HG03342 (cell line): ENCODE measurements around the gene LLPH.

Source experiments
- ATAC-seq: cut with Tn5 transposase; IDR thresholded peaks from one replicate; pipeline ENCODE4 v1.9.1; 2021; ENCODE audit warnings: mild to moderate bottlenecking, moderate library complexity; ENCODE audit not compliant: unreplicated experiment

LLPH gene

DNA sequence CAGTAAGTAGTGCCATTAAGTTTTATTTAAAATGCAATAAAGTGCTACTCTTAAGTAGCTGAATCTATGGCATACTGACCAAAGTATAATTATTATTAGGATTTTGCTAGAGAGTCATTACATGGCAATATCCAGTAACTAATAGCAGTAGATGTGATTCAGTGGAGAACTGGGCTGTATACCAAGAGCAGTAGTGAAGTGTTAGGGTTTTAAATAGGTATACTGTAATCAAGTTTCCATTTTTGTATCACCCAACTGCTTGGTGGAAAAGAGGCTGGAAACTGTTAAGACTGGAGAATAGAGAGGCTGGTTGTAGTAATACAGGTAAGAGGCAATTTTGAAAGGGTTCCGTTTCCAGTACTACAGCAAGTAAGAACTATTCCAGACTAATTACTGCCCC, 13.3 kb upstream of the LLPH start:
- ATAC-seq = no peak

- ATAC-seq = no peak
These were observed 12.3 kb upstream of the LLPH start for GRCh38 chr12:66142826-66143225.

- no peak for ATAC-seq
These were observed 10.7 kb upstream of the LLPH start for GRCh38 chr12:66141299-66141698.

DNA sequence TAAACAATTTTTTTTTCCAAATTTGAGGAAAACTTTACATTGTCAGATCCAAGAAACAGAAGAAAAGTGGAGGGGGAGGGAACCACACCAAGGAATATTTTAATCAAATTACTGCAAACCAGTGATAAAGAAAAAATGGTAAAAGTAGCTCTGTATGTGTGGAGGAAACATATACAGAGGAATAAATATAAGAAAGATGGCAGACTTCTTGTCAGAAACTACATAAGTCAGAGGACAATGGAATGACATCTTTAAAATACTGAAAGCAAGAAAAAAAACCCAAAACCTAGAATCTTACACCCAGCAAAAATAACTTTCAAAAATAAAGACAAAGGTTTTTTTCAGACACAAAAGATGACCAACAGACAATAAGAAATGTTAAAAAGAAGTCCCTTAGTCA, 10.2 kb upstream of the LLPH start:
- no peak for ATAC-seq

DNA sequence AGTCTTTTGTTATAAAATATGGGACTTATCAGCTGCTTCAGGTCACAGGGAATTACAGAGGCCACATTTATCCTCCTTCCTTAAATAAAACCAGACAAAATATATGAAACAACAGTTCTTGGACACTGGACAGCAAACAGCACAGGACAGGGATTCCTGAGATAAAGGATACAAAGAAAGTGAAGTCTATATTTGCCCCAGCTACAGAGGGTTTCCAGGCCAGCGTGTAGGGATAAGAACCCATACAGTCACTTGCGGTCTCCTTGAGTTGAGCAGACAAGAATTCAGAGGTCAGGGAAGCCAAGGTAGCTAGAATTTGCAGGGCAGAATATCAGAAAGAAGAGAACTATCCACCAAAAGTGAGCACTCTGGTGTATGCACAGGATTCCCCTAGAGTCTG, 8.8 kb upstream of the LLPH start:
- no peak for ATAC-seq

DNA sequence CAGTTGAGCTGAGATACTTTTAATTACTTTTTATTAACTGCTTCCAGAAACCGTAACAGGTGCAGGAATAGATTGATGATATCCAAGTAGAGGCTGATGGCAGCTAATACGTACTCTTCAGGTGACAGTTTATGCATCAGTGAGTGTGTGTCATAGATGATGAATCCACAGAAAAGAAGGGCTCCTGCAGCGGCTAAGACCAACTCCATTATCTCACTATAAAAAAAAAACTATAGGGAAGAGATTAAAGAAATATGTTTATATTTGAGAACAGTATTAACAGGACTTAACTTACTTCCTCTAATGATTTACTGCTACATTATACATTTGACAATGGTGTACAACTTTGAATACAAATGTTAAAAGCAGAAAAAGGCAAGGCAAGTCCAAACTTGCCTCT, 7.4 kb upstream of the LLPH start:
- ATAC-seq = no peak

GRCh38 chr12:66132408-66132807, 1.9 kb upstream of the LLPH start:
- ATAC-seq = no peak

GRCh38 chr12:66131067-66131688, 628 bp upstream of the LLPH start:
- no peak for ATAC-seq

- ATAC-seq = no peak
These were observed 650 bp downstream of the LLPH start for GRCh38 chr12:66129934-66130266.

DNA sequence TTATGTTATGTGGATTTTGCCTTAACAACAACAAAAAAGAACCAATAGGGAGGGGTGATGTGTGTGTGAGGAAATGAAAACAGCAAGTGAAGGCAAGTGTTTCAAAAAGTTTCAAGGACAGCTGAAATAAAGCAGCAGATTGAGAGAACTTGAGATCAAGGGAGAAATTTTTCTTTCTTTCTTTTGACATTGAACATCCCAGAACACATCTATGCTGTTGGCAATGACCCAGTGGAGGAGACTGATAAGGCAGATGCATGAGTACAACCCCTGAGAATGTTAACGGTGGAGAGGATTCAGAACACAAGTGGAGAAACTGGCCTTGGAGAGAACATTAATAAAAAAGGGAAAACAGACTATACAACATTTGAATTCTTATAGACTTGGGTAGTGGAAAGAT, 2.9 kb downstream of the LLPH start:
- no peak for ATAC-seq

DNA sequence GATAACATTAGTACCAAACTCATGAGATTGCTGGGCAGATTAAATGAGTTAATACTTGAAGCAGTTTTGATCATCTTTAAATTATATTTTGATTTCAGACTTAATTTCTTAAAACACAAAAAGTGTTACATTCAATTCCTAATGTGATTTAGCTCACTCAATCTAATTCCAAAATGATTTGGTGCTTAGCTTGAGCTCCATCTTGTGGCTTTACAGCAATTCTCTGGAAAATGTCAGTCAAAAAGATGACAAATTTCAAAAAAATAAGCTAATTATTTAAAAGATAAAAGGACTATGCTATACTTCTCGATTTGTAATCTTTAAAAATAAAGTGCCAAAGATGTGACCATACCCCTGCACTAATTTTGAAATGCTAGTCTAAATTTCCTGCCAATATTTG, 10.1 kb downstream of the LLPH start:
- ATAC-seq = no peak

GRCh38 chr12:66119870-66120241, 10.7 kb downstream of the LLPH start:
- ATAC-seq = peak; percentile 53

- ATAC-seq = no peak
These were observed 11.2 kb downstream of the LLPH start for GRCh38 chr12:66119229-66119869.

GRCh38 chr12:66118240-66118891, 12.2 kb downstream of the LLPH start:
- peak; percentile 68 for ATAC-seq

GRCh38 chr12:66117242-66117641, 13.3 kb downstream of the LLPH start:
- no peak for ATAC-seq

- ATAC-seq = no peak
These were observed 15.4 kb downstream of the LLPH start for GRCh38 chr12:66115071-66115600.

- ATAC-seq = no peak
These were observed 17.1 kb downstream of the LLPH start for GRCh38 chr12:66113471-66113870.

DNA sequence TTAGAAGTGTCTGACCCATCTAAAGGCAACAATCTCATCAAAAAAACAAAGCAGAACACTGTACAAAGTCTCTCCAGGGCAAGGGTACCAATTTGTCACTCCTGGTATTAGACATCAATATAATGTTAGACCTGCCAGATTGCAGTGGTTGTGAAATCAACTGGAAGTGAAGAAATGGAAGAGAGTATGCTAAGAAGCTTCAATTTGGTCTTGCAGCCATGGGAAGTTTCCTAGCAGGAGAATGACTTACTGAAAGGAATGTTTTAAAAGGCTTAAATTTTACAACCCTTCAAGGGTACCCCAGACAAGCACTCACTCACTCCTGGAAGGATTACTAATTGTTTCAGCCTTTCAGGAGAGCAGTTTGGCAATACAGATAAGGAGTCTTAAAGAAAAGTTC, 18.9 kb downstream of the LLPH start:
- ATAC-seq = no peak

- ATAC-seq = no peak
These were observed 21.5 kb downstream of the LLPH start for GRCh38 chr12:66109056-66109455.

DNA sequence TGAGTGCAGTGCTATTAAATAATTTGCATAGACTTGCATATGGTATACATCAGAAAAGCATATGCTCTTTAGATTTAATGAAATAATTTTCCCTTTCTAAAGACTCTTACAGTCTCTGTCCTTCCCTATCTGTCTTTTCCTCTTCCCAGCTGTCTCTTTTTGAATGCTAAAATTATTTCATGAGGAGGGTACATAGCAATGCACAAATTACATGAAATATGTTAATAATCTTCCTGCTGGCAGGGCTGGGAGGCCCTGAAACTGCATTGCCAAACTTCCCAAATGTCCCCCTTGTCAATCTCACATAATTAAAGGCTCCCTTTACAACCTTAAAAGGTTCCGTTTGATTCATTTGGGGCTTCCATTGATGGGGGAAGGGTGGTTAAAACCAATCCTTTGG, 22.2 kb downstream of the LLPH start:
- no peak for ATAC-seq

DNA sequence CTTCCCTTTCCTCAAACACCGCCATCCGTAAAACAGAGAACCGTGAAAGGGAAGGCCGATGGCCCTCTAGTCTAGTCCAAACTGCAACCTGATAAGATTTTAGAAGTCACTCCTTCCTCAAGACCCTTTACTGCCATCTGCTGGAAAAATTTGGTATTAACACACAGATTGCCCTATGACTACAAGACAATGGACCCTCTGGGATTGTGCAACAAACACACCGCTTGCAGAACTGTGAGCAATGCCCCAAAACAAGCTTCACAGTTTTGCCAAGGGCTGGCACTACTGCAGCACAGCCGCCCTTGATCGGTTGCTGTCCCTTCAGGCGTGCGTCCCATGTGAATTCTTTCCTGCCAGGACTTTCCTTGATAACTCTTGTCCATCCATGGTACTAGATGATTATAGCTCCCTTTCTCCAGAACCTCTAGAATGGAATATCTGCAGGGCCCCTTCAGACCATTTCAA, 23.1 kb downstream of the LLPH start:
- peak; percentile 93 for ATAC-seq
